Fibroblast of upper back skin (primary cell): ENCODE measurements around the gene ISOC1.

ENCODE experiments used
- DNase-seq: peaks from one replicate; pipeline ENCODE4 v3.0.0-alpha.2; 2013

The ISOC1 gene

GRCh38 chr5:129137637-129138036, 43.1 kb downstream of the ISOC1 start:
- DNase-seq = no peak

DNA sequence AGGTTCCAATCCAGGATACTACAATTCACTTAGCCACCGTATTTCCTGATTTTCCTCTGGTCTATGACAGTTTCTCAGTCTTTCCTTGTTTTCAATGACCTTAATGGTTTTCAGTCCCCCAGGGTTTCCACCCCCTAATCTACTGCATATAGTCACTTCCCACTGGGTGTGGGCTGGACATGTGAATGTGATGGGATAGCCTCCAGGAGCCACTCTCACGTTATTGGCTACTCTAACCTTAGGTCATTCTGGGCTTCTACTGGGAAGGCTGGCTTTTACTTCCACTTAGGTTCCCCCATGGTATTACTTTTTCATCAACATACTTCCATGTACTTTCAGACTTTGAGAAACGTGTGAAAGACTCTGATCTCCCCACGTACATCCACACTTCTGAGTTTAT, 46.5 kb downstream of the ISOC1 start:
- DNase-seq = no peak

DNA sequence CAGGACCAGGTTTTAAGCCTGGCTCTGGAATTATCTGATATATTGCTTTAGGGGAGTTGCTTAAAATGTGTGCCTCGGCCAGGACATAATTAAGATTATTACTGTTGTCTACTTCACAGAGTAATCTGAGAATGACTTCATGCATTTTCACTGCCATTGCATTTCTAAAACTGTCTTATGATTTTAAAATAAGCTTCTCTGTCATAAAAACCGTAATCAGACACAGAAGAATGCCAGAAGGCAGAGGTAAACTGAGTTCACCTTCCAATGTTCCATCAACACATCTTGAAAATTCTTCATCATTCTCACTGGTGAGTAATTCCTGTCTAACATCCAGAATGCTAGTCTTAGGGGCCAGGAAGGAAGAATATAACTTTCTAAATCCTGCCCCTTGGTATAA, 47.1 kb downstream of the ISOC1 start:
- no peak for DNase-seq

GRCh38 chr5:129155876-129156275, 61.3 kb downstream of the ISOC1 start:
- no peak for DNase-seq

GRCh38 chr5:129161830-129162229, 67.3 kb downstream of the ISOC1 start:
- DNase-seq = no peak
